ENCODE measurements around the gene COX6A2.

- TF ChIP-seq POLR2A (IDR thresholded peaks at IDR 0.05) = no peak
- TF ChIP-seq CTCF (IDR thresholded peaks at IDR 0.05) = no peak
These were observed 35.1 kb downstream of the COX6A2 start, which contains the start of gene ITGAD for GRCh38 chr16:31393056-31393455.

Measured in breast epithelium (tissue), 3 donors.